Left forelimb (tissue), 1 donor: ENCODE results near the gene MYOM1.
"Not testable (repeated sequence)": the region's sequence is repeated elsewhere in the genome, so short reads cannot be mapped to it uniquely, and the experiment has no call there.

Source experiments
- DNase-seq: peaks from one replicate; pipeline ENCODE4 v3.0.0-alpha.2; 2018; ENCODE audit warnings: low spot score

The MYOM1 gene

GRCh38 chr18:3084206-3084605 is 135.6 kb downstream of the MYOM1 start:
- no peak for DNase-seq

GRCh38 chr18:3083766-3084165 is 136.0 kb downstream of the MYOM1 start:
- DNase-seq = no peak

- DNase-seq = no peak
Measured at GRCh38 chr18:3081584-3081991, 138.2 kb downstream of the MYOM1 start.

GRCh38 chr18:3079653-3080052 is 140.1 kb downstream of the MYOM1 start:
- no peak for DNase-seq

- no peak for DNase-seq
Measured at GRCh38 chr18:3075491-3075890, 144.3 kb downstream of the MYOM1 start.

GRCh38 chr18:3074087-3074486 is 145.7 kb downstream of the MYOM1 start:
- DNase-seq = no peak

- not testable (repeated sequence) for DNase-seq
Measured at GRCh38 chr18:3073353-3073752, 146.4 kb downstream of the MYOM1 start.

- DNase-seq = peak; percentile 18
Measured at GRCh38 chr18:3071676-3072075, 148.1 kb downstream of the MYOM1 start.

GRCh38 chr18:3069671-3070433 is 149.9 kb downstream of the MYOM1 start:
- DNase-seq = peak; percentile 25

- no peak for DNase-seq
Measured at GRCh38 chr18:3067722-3068121, 152.0 kb downstream of the MYOM1 start.

GRCh38 chr18:3067165-3067661 is 152.6 kb downstream of the MYOM1 start:
- DNase-seq = no peak

GRCh38 chr18:3066341-3067110 is 153.2 kb downstream of the MYOM1 start:
- DNase-seq = no peak

- not testable (repeated sequence) for DNase-seq
Measured at GRCh38 chr18:3063766-3064165, 156.0 kb downstream of the MYOM1 start.

GRCh38 chr18:3062798-3063680 is 156.7 kb downstream of the MYOM1 start:
- peak; percentile 79 for DNase-seq

GRCh38 chr18:3061581-3062312 is 158.0 kb downstream of the MYOM1 start:
- DNase-seq = no peak

GRCh38 chr18:3060667-3061580 is 158.8 kb downstream of the MYOM1 start:
- DNase-seq = no peak

- DNase-seq = no peak
Measured at GRCh38 chr18:3059272-3059671, 160.5 kb downstream of the MYOM1 start.

GRCh38 chr18:3058328-3059191 is 161.2 kb downstream of the MYOM1 start:
- no peak for DNase-seq

GRCh38 chr18:3057526-3057925 is 162.2 kb downstream of the MYOM1 start:
- DNase-seq = no peak
